Stomach smooth muscle (tissue), 2 donors: Measurements from ENCODE around the gene SGF29.
A peak's percentile ranks its signal among the peaks of the same experiment; 100 is the strongest.

Source experiments
- H3K27ac ChIP-seq: one replicate; pipeline ENCODE4 v1.7.0; 2013; ENCODE audit warnings: mild to moderate bottlenecking, low read length, inconsistent platforms
- H3K27me3 ChIP-seq, 2 donors: one replicate each; pipeline ENCODE4 v1.7.0; 2013; ENCODE audit warnings: low read length in 2 of 2; ENCODE audit not compliant: insufficient read depth in 2 of 2, control insufficient read depth in 1 of 2
- H3K36me3 ChIP-seq, 2 donors: one replicate each; pipeline ENCODE4 v1.7.0; 2013; ENCODE audit warnings: low read length in 2 of 2; ENCODE audit not compliant: control insufficient read depth in 2 of 2, insufficient read depth in 2 of 2
- H3K4me1 ChIP-seq: one replicate; pipeline ENCODE4 v1.7.0; 2013; ENCODE audit warnings: low read length; ENCODE audit not compliant: control insufficient read depth, insufficient read depth
- H3K4me3 ChIP-seq, 2 donors: one replicate each; pipeline ENCODE4 v1.7.0; 2013; ENCODE audit warnings: low read length in 2 of 2
- H3K9ac ChIP-seq, 2 donors: one replicate each; pipeline ENCODE4 v1.7.0; 2013; ENCODE audit warnings: low read length in 2 of 2, mild to moderate bottlenecking in 1 of 2
- H3K9me3 ChIP-seq, 2 donors: one replicate each; pipeline ENCODE4 v1.7.0; 2013; ENCODE audit warnings: low read length in 2 of 2; ENCODE audit not compliant: control insufficient read depth in 2 of 2
- donor health status: healthy.
- donor health status: Pancreatic carcinoma.

SGF29 gene

GRCh38 chr16:28567292-28567691 lies 13.6 kb downstream of the SGF29 start:
- Histone ChIP-seq H3K4me1 (peaks cover 1% of the 10 kb centered on the region), H3K9ac (no peak overlapping the region), H3K9me3 (peaks cover 0 to 4% of the 10 kb centered on the region in 2 donors), H3K36me3 (peaks cover 0 to 2% of the 10 kb centered on the region in 2 donors), H3K4me3 (no peak overlapping the region), H3K27me3 (no peaks in the 10 kb centered on the region), H3K27ac (no peak overlapping the region)

DNA sequence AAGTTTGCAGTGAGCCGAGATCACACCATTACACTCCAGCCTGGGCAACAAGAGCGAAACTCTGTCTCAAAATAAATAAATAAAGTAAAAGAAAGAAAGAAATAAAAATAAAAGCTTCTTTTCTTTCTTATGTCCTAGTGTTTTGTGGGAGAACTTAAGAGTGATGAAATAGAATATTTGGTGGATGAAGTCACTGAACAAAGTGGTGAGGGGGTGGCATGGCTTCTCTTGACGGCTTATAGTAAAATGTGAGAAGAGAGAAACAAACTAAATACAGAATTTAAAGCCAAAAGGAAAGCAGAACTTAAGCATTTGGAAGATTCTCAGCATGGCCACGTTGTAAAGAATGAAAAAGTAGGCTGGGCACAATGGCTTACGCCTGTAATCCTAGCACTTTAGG lies 15.3 kb downstream of the SGF29 start:
- Histone ChIP-seq H3K27me3 (no peaks in the 10 kb centered on the region), H3K4me1 (peaks cover 15% of the 10 kb centered on the region), H3K27ac (no peak overlapping the region), H3K9ac (no peak overlapping the region), H3K9me3 (peaks cover 0 to 4% of the 10 kb centered on the region in 2 donors), H3K36me3 (peaks cover 0 to 2% of the 10 kb centered on the region in 2 donors), H3K4me3 (no peak overlapping the region)

GRCh38 chr16:28569968-28570752 lies 16.4 kb downstream of the SGF29 start:
- Histone ChIP-seq H3K9me3 (peaks cover 0 to 4% of the 10 kb centered on the region in 2 donors), H3K4me3 (no peak overlapping the region)

GRCh38 chr16:28572696-28573510 lies 19.2 kb downstream of the SGF29 start:
- Histone ChIP-seq H3K27ac (peak overlapping the region; percentile 41), H3K4me3 (peak overlapping the region in 1 of 2 donors; percentile 47), H3K27me3 (no peaks in the 10 kb centered on the region), H3K36me3 (peaks cover 0 to 5% of the 10 kb centered on the region in 2 donors), H3K9ac (no peak overlapping the region), H3K9me3 (no peaks in the 10 kb centered on the region), H3K4me1 (peaks cover 18% of the 10 kb centered on the region)

More at GRCh38 chr16:28569968-28570752, 16.4 kb downstream of the SGF29 start:
- no peak overlapping the region for H3K9ac ChIP-seq
- no peaks in the 10 kb centered on the region for H3K27me3 ChIP-seq
- H3K36me3 ChIP-seq = peaks cover under 1 to 5% of the 10 kb centered on the region in 2 donors
- H3K4me1 ChIP-seq = peaks cover 18% of the 10 kb centered on the region
- H3K27ac ChIP-seq = no peak overlapping the region

GRCh38 chr16:28573738-28574718 lies 20.3 kb downstream of the SGF29 start:
- H3K27ac ChIP-seq = no peak overlapping the region
- H3K36me3 ChIP-seq = peaks cover 0 to 5% of the 10 kb centered on the region in 2 donors
- H3K4me3 ChIP-seq = no peak overlapping the region
- H3K27me3 ChIP-seq = no peaks in the 10 kb centered on the region
- H3K9me3 ChIP-seq = no peaks in the 10 kb centered on the region
- H3K4me1 ChIP-seq = peaks cover 18% of the 10 kb centered on the region
- H3K9ac ChIP-seq = peak overlapping the region in 1 of 2 donors; percentile 5

GRCh38 chr16:28574925-28575324 lies 21.2 kb downstream of the SGF29 start:
- Histone ChIP-seq H3K27ac (no peak overlapping the region), H3K9ac (no peak overlapping the region), H3K4me1 (peaks cover 18% of the 10 kb centered on the region)

GRCh38 chr16:28575446-28576109 lies 21.9 kb downstream of the SGF29 start:
- H3K9ac ChIP-seq = no peak overlapping the region
- H3K27me3 ChIP-seq = no peaks in the 10 kb centered on the region
- no peaks in the 10 kb centered on the region for H3K9me3 ChIP-seq
- H3K27ac ChIP-seq = no peak overlapping the region
- H3K4me1 ChIP-seq = peaks cover 18% of the 10 kb centered on the region
- H3K4me3 ChIP-seq = no peak overlapping the region
- peaks cover 0 to 5% of the 10 kb centered on the region in 2 donors for H3K36me3 ChIP-seq

More at GRCh38 chr16:28574925-28575324, 21.2 kb downstream of the SGF29 start:
- Histone ChIP-seq H3K27me3 (no peaks in the 10 kb centered on the region), H3K9me3 (no peaks in the 10 kb centered on the region), H3K36me3 (peaks cover 0 to 5% of the 10 kb centered on the region in 2 donors), H3K4me3 (no peak overlapping the region)

- H3K4me1 ChIP-seq = no peaks in the 10 kb centered on the region
- H3K36me3 ChIP-seq = peaks cover 18 to 28% of the 10 kb centered on the region in 2 donors
- H3K27ac ChIP-seq = no peak overlapping the region
- H3K9me3 ChIP-seq = no peaks in the 10 kb centered on the region
- no peak overlapping the region for H3K4me3 ChIP-seq
- H3K9ac ChIP-seq = no peak overlapping the region
- H3K27me3 ChIP-seq = no peaks in the 10 kb centered on the region
These were observed 27.1 kb downstream of the SGF29 start for GRCh38 chr16:28580726-28581315.

- Histone ChIP-seq H3K27me3 (no peaks in the 10 kb centered on the region), H3K9ac (no peak overlapping the region), H3K9me3 (no peaks in the 10 kb centered on the region), H3K27ac (no peak overlapping the region), H3K4me1 (no peaks in the 10 kb centered on the region), H3K36me3 (peaks cover 43 to 46% of the 10 kb centered on the region in 2 donors), H3K4me3 (no peak overlapping the region)
These were observed 32.0 kb downstream of the SGF29 start for GRCh38 chr16:28585674-28586073.
